Fibroblast of the aortic adventitia (primary cell): ENCODE data around the gene TUBGCP6. TPM values are rescaled to one million over a fixed set of nuclear protein-coding genes. Genes with fewer than 3 reads are reported as not detected.

ENCODE experiments used
- DNase-seq: peaks from one replicate; pipeline ENCODE4 v3.0.0-alpha.2; 2010; ENCODE audit warnings: low read depth
- H3K4me3 ChIP-seq: 2 replicates; pipeline ENCODE4 v1.5.1; 2011; ENCODE audit warnings: low read depth, mild to moderate bottlenecking, control low read depth, low read length, moderate library complexity
- total RNA-seq: library from RNA; depleted of rRNA; stranded (reverse); fragments of >200 nt; gene quantifications from 2 replicates; pipeline ENCODE4 v1.2.3, GENCODE V29; 2012; ENCODE audit warnings: low replicate concordance
- TF ChIP-seq, protein P1 (sequence below): IDR thresholded peaks from 2 replicates; pipeline ENCODE4 v1.5.1; 2011; ENCODE audit warnings: mild to moderate bottlenecking, low read length, control low read depth, inconsistent platforms; ENCODE audit not compliant: insufficient read depth

Gene TUBGCP6
- total RNA-seq, 1 donor, result 23.6 TPM

GRCh38 chr22:50200461-50201190, 44.2 kb downstream of the TUBGCP6 start, which contains the start of gene SELENOO:
SELENOO (plus strand) TSS chr22:50201011; CDS start chr22:50201037, 26 bp downstream.
- DNase-seq, result peak; percentile 75
- TF ChIP-seq, protein P1, sequence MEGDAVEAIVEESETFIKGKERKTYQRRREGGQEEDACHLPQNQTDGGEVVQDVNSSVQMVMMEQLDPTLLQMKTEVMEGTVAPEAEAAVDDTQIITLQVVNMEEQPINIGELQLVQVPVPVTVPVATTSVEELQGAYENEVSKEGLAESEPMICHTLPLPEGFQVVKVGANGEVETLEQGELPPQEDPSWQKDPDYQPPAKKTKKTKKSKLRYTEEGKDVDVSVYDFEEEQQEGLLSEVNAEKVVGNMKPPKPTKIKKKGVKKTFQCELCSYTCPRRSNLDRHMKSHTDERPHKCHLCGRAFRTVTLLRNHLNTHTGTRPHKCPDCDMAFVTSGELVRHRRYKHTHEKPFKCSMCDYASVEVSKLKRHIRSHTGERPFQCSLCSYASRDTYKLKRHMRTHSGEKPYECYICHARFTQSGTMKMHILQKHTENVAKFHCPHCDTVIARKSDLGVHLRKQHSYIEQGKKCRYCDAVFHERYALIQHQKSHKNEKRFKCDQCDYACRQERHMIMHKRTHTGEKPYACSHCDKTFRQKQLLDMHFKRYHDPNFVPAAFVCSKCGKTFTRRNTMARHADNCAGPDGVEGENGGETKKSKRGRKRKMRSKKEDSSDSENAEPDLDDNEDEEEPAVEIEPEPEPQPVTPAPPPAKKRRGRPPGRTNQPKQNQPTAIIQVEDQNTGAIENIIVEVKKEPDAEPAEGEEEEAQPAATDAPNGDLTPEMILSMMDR, result no peak
- peak within 1 kb of the TSS; percentile 76 for H3K4me3 ChIP-seq

DNA sequence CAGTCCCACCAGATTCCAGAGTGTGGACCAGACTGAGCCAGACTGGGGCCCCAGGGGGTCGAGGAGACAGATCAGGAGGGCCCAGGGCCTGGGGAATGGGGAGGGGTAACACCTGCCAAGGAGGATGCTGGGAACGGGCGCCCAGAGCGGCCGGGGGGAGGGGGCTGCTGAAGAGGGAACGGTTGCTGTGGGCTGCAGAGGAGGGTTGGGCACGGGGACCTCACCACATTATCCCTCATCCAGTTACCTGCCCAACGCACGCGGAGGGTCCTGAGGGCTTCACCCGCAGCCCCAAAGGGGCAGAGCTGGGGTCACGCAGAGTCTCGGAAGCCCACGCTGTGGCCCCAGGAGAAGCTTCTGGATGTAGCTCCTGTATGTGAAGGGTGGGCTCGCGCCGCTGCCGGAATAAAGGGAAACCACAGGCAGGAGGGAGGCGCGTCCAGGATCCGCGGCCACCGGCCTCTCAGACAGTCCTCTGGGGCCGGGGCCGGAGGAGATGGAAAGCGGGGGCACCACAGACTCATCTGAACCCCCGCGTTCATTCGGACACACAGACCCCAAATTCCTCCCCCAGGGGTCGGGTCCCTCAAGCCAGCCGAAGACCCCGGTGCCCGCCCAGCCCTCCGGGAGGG, 44.9 kb downstream of the TUBGCP6 start:
- no peak for DNase-seq
- TF ChIP-seq, protein P1, result no peak
- peak overlapping the region; percentile 71 for H3K4me3 ChIP-seq

GRCh38 chr22:50199251-50199721, 45.5 kb downstream of the TUBGCP6 start:
- DNase-seq, result no peak
- TF ChIP-seq, protein P1, result no peak
- H3K4me3 ChIP-seq, result no peak overlapping the region

DNA sequence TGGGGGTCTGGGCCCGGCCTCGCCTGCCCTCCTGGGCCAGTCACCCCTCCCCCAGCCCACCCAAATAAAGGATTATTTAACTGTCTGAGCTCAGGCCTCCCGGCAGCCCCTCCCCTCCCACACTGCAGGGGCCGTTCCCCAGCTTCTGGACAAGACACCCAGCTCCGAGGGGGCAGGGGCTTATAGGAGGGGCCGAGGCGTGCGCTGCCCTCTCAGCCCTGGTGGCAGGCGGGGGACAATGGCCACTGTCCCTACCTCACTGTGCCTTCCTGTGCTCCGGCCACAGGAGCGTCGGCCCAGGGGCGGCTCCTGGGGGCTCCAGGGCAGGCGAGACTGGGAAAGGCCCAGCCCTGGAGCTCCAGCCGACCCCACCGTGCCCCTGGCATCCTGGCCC, 46.2 kb downstream of the TUBGCP6 start:
- TF ChIP-seq, protein P1, result no peak
- no peak overlapping the region for H3K4me3 ChIP-seq

GRCh38 chr22:50197856-50198623, 46.8 kb downstream of the TUBGCP6 start:
- TF ChIP-seq, protein P1, result no peak
- H3K4me3 ChIP-seq, result no peak overlapping the region
- no peak for DNase-seq

More for the DNA sequence above, 46.2 kb downstream of the TUBGCP6 start:
- no peak for DNase-seq

DNA sequence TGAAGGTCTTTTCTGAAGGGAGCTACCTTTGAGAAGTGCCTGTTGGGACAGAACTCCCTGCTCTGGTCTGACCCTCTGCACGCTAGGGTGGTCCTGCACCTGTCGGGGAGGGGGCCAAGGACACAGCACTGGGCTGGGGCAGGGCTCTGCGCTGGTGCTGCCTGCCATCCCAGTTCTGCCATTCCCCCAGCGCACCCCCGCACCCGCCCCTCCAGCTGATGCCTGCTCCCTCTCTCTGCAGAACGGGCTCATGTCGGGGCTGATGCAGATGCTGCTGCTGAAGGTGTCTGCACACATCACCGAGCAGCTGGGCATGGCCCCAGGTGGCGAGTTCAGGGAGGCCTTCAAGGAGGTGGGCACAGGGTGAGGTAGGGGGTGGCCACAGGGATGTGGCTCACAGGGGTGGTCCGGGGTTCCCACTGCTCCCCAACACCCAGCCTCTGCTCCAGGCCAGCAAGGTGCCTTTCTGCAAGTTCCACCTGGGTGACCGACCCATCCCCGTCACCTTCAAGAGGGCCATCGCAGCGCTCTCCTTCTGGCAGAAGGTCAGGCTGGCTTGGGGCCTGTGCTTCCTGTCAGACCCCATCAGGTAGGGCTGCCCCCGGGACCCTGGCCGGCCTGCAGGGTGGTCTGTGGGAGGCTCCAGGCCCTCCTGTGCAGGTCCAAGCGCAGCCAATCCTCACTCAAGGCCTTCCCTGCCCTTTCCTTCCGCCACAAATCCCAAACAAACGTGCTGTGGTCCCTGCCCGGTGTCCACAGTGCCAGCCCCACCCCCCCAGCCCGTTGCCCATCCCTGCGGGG, 47.6 kb downstream of the TUBGCP6 start:
- no peak for DNase-seq
- no peak overlapping the region for H3K4me3 ChIP-seq
- TF ChIP-seq, protein P1, result no peak
